HG02571 (cell line): ENCODE data around the gene CELSR1.

Experiments used
- ATAC-seq: cut with Tn5 transposase; IDR thresholded peaks from one replicate; pipeline ENCODE4 v1.9.1; 2021; ENCODE audit warnings: mild to moderate bottlenecking, moderate library complexity; ENCODE audit not compliant: unreplicated experiment

The CELSR1 gene

DNA sequence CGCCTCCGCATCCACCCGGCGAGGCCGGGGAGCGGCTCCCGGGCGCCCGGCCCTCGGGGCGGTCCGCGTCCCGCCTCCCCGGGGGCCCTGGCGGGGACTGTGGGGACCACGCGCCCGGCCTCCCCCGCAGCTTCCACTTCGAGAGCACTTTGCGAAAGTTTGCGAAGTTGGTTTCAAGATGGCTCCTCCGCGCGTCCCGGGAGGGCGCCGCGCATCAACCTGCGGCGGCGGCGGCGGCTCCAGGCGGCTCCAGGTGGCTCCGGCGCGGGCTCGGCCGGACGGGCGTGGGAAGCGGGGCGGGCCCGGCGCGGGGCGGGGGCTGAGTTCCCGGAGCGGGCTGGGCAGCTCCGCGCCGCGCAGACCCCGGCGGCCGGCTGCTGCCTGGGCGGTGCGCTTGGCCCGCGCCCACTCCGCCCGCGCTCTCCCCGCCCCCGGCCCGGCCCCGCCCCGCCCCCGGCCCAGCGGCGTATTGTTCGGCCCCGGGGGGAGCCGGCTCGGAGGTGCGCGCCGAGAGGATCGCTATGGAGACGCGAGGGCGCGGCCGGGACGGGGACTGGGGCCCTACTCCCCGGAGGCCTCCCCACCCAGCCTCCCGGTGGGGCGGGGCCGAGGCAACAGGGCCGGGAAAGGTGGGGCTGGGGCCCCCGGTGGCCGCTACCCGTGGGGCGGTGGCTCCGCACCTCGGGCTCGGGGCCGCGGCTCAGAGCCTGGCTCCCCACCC lies at the start of gene CELSR1:
CELSR1 (minus strand) TSS at position 396 of the 721 bp plus-strand sequence. CDS start 450 bp downstream, outside the sequence.
- ATAC-seq = no peak

DNA sequence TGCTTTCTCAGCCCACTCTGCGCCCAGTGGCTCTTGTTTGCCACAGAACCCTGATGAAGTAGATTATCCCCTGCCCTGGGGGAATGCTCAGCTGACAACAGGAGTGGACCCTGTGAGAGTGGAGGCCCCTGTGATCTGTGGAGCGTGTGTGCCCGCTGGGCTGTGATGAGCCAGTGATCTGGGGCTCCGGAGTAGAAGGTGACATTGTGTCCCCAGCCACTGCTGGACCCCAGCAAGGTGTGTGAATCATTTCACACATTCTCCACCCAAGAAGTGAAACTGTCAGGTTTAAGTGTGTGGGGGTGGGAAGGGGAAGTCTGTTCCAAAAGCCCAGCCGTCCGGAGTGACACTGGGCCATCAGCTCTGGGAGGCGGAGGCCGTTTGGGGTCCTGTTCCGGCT lies 49.6 kb upstream of the CELSR1 start:
- ATAC-seq = no peak

DNA sequence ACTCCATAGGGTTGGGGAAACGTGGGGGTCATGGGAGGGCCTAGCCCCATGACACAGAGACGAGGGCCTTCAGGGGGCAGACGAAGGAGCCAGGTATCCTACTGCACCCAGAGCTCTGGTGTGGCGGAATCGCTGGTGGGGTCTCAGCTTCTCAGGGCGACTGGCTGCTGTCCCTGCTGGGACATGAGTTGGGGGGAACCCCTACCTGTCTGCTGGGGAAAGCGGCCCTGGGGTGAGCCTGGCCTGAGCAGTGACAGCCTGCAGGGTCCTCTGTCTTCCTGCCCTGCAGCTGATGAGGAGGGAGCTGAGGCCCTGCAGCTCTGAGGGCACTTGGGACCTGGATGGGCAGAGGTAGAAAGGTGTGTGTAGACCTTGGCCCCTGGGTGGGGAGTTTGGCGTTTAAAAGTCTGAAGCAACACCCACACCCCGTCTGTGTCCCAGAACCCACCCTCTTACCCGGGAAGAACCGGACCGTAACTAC lies 49.2 kb upstream of the CELSR1 start:
- no peak for ATAC-seq

GRCh38 chr22:46586123-46586519 lies 48.7 kb upstream of the CELSR1 start:
- no peak for ATAC-seq

DNA sequence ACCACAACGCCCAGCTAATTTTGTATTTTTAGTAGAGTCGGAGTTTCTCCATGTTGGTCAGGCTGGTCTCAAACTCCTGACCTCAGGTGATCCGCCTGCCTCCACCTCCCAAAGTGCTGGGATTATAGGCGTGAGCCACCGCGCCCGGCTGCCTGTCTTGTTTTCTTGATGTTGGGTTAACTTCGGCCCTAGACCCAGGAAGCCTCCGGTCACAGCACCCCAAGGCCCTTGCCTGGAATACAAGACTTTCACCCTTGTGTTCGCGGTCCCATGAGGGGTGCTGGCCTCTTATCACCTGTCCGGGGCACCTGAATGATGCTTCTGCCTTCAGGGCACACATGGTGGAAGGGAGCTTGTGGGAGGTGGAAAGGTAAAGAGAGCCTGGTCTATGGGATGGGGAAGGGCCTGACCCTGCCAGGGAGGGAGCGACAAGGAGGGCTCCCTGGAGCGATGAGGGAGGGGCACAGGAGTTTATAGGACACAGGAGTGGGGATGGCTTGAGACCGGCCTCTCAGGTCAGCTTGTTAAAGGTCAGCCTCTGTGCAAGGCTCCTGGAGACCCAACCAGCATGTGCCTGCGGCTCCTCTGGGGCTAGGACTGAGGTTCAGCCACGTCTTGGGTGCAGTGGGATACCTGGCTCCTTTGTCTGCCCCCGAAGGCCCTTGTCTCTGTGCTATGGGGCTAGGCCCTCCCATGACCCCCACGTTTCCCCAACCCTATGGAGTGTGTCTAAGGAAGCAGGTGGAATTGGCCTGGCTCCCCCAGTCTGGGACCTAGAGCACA lies 48.1 kb upstream of the CELSR1 start:
- no peak for ATAC-seq

DNA sequence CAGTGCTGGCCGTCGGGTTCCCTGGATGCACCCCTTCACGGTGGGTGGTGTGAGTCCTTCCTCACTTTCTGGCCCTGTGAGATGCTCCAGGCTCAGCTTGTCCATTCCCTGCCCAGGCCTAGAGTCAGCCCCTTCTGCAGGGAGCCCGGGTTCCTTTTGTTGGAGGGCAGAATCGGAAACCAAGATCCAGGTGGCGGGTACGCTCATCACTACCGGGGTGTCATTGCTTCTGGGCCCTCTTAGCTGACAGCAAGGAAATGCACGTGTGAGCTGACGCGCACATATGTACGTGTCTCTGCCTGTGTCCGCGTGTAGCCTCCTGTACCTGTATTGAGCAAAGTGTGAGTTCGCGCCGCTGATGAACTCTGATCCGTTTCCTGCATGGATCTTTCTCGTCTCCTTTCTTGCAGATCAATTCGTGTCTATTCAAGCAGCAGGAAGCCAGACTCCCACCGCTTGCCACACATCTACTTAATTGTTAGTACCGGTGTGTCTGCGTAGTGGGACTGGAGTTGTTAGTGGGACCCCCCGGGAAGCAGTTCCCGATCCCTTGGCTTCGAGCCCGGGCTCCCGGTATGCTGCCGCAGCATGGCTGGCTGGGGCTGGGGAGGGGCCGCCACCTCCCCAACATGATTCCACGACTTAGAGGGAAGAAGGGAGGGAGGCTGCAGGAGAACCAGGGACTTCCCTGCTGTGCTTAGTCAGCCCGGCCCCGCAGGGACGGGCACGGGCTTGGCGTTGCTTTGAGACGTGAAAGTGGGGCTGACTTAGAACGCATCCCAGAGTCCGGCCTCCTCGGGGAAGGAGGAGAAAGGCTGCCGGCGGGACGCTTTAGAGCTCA lies 46.9 kb upstream of the CELSR1 start:
- ATAC-seq = no peak

DNA sequence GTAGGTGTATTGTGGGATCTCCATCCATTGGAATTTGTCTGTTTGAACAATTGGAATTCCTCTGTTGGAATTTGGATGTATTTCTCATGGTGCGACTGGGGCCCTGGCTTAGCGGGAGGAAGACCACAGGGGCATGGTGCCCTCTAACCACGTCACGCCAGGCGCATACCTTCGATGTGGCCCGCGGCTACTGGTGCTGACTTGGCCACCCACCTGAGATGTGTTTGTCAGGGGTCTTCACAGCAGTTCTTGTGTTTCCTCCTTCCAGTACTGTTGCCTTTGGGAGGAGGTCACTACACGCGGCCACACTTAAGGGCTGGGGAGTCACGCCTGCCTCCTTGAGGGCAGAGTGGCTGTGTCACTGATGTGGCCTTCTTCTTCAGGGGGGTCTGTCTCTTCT lies 46.2 kb upstream of the CELSR1 start:
- ATAC-seq = no peak

GRCh38 chr22:46582281-46582933 lies 45.0 kb upstream of the CELSR1 start:
- no peak for ATAC-seq

DNA sequence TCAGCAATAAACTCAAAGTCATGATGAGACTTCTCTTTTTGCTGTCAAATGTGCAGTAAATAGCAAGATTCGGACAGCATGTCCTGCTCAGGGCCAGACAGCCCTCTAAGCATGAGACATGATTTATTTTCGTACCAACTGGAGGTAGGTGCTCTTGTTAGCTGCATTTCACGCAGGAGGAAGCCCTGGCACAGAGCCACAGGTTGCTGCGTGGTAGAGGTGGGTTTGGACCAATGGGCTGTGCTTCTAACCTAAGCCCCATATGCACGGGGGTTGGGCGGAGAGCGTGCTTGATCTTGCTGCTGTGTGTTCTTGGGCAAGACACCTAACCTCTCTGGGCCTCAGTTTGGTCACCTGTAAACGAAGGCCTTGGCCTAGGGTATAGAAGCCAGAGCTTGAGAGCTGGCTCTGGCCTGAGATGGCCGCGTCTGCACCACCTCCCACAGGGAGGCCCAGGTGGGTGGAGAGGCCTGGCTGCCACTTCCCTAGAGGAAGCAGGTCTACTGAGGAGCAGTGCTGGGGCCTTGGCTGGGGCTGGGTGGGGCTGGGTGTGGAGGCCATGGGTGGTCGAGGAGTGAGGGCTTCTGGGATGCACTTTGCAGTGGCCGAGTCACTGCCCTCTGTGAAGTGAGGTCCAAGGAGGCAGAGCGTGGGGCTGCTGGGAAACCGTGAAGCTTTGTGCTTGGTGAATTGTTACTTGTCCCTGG lies 44.3 kb upstream of the CELSR1 start:
- no peak for ATAC-seq

DNA sequence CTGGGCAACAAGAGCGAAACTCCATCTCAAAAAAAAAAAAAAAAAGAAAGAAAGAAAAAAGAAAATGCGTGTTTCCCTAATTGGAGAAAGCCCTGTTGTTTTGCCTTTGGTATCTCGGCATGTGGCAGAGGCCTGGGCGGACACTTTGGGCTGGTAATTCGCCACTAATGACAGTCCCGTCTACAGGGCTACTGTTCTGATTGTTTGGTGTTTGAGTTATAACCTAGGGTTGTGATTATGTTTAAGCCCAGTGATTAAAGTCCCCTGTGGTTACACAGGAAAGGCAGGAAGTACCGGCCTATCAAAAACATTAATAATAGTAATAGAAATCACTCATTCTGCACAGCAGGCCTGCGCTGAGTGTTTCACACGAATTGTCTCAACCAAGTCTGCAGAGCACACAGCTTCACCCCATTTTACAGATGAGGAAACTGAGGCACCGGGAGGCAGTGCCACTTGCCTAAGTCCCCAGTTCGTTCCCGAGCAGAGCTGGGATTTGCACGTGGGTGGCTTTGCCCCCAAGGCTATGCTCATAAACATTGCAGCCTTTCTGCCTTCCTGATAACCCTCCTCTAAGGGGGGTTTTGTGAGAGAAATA lies 43.6 kb upstream of the CELSR1 start:
- ATAC-seq = no peak

DNA sequence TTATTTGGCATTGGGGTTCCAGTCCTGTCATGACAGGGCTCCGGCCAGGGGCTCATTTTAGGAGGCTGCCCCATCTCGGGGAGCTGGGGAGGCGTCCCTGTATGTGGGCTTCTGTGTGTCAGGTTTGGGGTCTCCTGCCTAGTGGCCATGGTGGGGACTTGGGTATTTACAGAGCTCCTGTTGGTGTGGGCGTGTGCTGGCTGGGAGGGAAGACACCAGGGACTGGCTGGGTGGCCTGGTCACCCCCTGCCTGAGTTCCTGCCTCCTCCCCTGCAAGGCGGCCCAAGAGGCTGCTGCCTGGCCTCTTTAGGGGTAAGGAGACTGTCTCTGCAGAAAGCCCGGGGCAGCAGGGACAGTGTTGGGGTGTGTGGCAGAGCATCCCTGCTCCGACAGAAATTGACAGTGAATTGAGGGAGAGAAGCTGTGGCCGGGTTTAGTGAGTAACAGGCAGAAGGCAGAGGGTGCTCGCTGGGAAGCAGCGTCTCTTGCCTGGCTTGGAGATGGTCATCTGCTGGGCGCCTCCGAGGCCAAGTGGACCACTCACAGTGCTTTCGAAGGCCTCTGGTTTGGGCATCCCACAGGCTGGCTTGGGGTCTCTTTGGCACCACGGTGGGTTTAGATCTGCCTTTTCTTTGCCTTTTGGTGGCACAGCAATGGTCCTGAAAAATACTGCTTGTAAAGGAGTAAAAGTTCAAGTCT lies 42.5 kb upstream of the CELSR1 start:
- ATAC-seq = no peak

- ATAC-seq = no peak
These were observed 41.6 kb upstream of the CELSR1 start for GRCh38 chr22:46578824-46579561.

- no peak for ATAC-seq
These were observed 40.9 kb upstream of the CELSR1 start for GRCh38 chr22:46578251-46578823.

DNA sequence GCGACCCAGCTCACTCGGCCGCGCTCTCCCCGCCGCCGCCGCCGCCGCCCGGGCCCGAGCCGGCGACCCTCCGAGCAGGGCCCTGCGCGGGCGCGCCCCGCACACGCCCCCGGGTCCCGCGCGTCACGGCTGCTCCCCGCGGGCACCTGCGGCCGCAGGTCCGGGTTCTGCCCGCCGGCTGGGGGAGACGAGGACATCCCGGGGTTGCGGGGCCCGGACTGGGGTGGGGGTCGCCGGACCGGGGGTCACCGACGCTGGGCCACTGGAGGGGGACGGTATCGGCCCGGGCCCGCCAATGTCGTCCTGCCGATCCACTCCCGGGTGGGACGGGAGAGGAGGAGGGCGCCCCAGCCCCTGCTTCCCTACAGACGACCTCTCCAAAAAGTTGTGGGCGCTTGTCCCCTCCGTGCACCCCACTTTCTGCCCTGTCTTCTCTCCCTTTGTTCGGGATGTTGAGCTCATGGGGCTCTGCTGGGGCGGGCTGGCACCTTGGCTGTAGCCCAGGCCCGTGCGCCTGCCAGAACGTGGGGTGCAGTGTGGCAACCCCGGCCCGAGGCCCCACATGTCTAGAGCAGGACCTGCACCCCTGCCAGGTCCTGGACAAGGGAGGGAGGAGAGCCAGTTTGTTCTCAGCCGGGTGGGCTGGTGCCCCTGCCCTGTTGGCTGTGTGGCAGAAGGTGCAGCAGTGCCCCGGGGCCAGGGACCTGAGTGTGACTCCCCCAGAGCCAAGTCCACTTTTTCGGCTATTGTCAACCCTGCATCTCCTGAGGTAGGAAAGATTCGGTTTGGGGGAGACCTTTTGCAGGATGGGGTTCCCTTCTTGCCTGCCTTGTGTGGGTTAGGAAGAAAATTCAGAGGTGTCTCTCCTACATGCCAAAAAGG lies 40.2 kb upstream of the CELSR1 start:
- no peak for ATAC-seq

GRCh38 chr22:46576556-46577367 lies 39.3 kb upstream of the CELSR1 start:
- peak; percentile 41 for ATAC-seq

DNA sequence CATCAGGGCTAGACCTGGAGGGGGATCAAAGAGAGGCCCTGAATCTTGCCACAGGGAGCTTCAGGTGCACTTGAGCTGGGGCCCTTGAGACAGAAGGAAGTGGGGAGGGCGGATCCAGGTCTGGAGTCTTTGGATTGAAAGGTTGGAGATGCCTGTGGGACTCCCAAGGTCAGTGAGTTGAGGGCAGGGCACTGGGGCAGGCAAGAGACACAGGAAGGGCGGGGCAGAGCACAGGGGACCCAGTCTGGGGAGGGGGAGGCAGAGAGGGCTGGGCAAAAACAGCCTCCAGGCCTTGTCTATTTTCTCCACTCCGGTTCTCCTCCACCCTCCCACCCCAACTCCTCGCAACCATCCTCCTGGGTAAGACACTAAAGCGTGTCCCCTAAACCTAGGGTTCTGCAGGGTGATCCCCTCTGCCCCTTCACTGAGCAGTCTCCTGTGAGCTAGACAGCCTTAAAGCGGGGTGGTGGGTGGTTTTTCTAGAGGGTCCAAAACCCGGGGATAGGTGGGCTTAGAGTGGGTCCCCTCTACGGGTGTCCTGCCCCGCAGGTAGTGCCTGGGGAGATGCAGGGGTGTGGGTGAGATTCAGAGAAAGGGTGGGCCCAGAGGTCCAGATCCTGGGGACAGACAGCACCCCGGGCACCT lies 38.6 kb upstream of the CELSR1 start:
- ATAC-seq = no peak
